Mucosa of rectum (tissue), 2 donors: ENCODE results near the gene IQSEC3.

Source experiments
- H3K27ac ChIP-seq, 2 donors: one replicate each; pipeline ENCODE4 v1.7.0; 2013; ENCODE audit warnings: inconsistent platforms in 2 of 2, low read depth in 2 of 2, low read length in 2 of 2
- H3K27me3 ChIP-seq, 2 donors: one replicate each; pipeline ENCODE4 v1.7.0; 2013; ENCODE audit warnings: low read length in 2 of 2; ENCODE audit not compliant: control insufficient read depth in 2 of 2, insufficient read depth in 2 of 2
- H3K36me3 ChIP-seq, 2 donors: one replicate each; pipeline ENCODE4 v1.7.0; 2013; ENCODE audit warnings: low read length in 2 of 2; ENCODE audit not compliant: control insufficient read depth in 2 of 2, insufficient read depth in 2 of 2
- H3K4me1 ChIP-seq, 2 donors: one replicate each; pipeline ENCODE4 v1.7.0; 2013; ENCODE audit warnings: low read length in 2 of 2, mild to moderate bottlenecking in 1 of 2; ENCODE audit not compliant: control insufficient read depth in 2 of 2, insufficient read depth in 2 of 2
- H3K4me3 ChIP-seq, 2 donors: one replicate each; pipeline ENCODE4 v1.7.0; 2013; ENCODE audit warnings: low read length in 2 of 2
- H3K9ac ChIP-seq, 2 donors: one replicate each; pipeline ENCODE4 v1.7.0; 2013; ENCODE audit warnings: low read length in 2 of 2, low read depth in 1 of 2, mild to moderate bottlenecking in 1 of 2
- H3K9me3 ChIP-seq, 2 donors: one replicate each; pipeline ENCODE4 v1.7.0; 2013; ENCODE audit warnings: low read length in 2 of 2; ENCODE audit not compliant: control insufficient read depth in 2 of 2
- donor health status: healthy.
- donor health status: Normal muscosa, but diverticular disease.

Gene IQSEC3

DNA sequence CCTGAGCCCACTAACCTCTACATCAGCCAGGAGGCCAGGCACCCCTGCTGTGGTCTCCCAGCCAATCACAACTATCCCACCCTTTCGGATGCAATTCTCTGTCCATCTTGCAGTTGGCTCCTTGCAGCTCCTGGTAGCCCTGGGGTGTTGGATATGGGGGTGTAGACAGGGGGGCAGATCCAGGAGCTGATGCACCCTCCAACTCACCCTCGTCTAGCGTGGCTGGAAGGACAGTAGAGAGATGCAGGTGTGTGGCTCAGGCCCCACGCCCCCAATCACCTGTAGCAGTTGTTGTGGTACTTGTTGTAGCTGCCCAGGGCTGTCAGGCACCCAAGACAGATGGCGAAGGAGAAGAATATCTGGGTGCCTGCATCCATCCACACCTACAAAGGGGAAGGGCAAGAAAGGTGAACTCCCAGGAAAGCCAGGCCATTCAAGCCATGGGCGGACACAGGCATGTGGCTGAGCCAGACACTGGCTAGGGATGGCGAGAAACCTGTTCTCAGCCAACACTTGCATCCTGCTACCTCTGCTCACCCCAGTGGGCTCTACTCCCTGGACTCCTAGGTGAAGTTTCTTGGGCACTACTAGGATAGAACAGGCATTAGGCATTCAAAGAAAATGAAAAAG lies 160.8 kb downstream of the IQSEC3 start:
- Histone ChIP-seq H3K9ac (no peak overlapping the region), H3K27ac (no peak overlapping the region), H3K36me3 (no peaks in the 10 kb centered on the region), H3K27me3 (peaks cover under 1 to 7% of the 10 kb centered on the region in 2 donors), H3K4me3 (no peak overlapping the region), H3K9me3 (no peaks in the 10 kb centered on the region), H3K4me1 (no peaks in the 10 kb centered on the region)
